Measurements from ENCODE around the gene NHSL2.

NHSL2 gene

GRCh38 chrX:72142794-72143608 lies 232.4 kb downstream of the NHSL2 start:
- H3K27ac ChIP-seq (ENCODE audit: low read length), result no peak overlapping the region
- H3K79me2 ChIP-seq (ENCODE audit: low read length), result no peaks in the 10 kb centered on the region
- H3K4me1 ChIP-seq (ENCODE audit: low read length), result peaks cover 7% of the 10 kb centered on the region
- no peak overlapping the region for H3K9ac ChIP-seq (ENCODE audit: low read length)
- H3K36me3 ChIP-seq (replicated peaks; ENCODE audit: low read depth, low read length), result no peaks in the 10 kb centered on the region
- no peak overlapping the region for H2AFZ ChIP-seq (ENCODE audit: low read depth, low read length)
- H3K27me3 ChIP-seq (ENCODE audit: low read depth, low read length), result no peaks in the 10 kb centered on the region
- no peaks in the 10 kb centered on the region for H4K20me1 ChIP-seq (ENCODE audit: insufficient read depth, low read length)
- no peak overlapping the region for H3K4me3 ChIP-seq (ENCODE audit: low read length)
- H3K9me3 ChIP-seq (ENCODE audit: insufficient read depth, low read length), result no peaks in the 10 kb centered on the region
- TF ChIP-seq EZH2phosphoT487 (IDR thresholded peaks at IDR 0.05; ENCODE audit: low read depth), result no peak
- TF ChIP-seq CTCF (IDR thresholded peaks at IDR 0.05; ENCODE audit: low read depth, low read length), result no peak
- H3K4me2 ChIP-seq (ENCODE audit: low read length), result no peak overlapping the region

GRCh38 chrX:72143609-72143907 lies 232.9 kb downstream of the NHSL2 start:
- no peaks in the 10 kb centered on the region for H3K79me2 ChIP-seq (ENCODE audit: low read length)
- no peaks in the 10 kb centered on the region for H3K27me3 ChIP-seq (ENCODE audit: low read depth, low read length)
- H2AFZ ChIP-seq (ENCODE audit: low read depth, low read length), result no peak overlapping the region
- H3K9me3 ChIP-seq (ENCODE audit: insufficient read depth, low read length), result no peaks in the 10 kb centered on the region
- peaks cover 7% of the 10 kb centered on the region for H3K4me1 ChIP-seq (ENCODE audit: low read length)
- no peak for TF ChIP-seq CTCF (IDR thresholded peaks at IDR 0.05; ENCODE audit: low read depth, low read length)
- TF ChIP-seq EZH2phosphoT487 (IDR thresholded peaks at IDR 0.05; ENCODE audit: low read depth), result no peak
- H4K20me1 ChIP-seq (ENCODE audit: insufficient read depth, low read length), result no peaks in the 10 kb centered on the region
- no peaks in the 10 kb centered on the region for H3K36me3 ChIP-seq (replicated peaks; ENCODE audit: low read depth, low read length)
- no peak overlapping the region for H3K27ac ChIP-seq (ENCODE audit: low read length)
- H3K4me2 ChIP-seq (ENCODE audit: low read length), result no peak overlapping the region
- H3K4me3 ChIP-seq (ENCODE audit: low read length), result no peak overlapping the region
- H3K9ac ChIP-seq (ENCODE audit: low read length), result no peak overlapping the region

- H3K9ac ChIP-seq (ENCODE audit: low read length), result no peak overlapping the region
- H3K36me3 ChIP-seq (replicated peaks; ENCODE audit: low read depth, low read length), result no peaks in the 10 kb centered on the region
- TF ChIP-seq CTCF (IDR thresholded peaks at IDR 0.05; ENCODE audit: low read depth, low read length), result no peak
- H3K4me3 ChIP-seq (ENCODE audit: low read length), result no peak overlapping the region
- H3K27me3 ChIP-seq (ENCODE audit: low read depth, low read length), result no peaks in the 10 kb centered on the region
- no peak overlapping the region for H2AFZ ChIP-seq (ENCODE audit: low read depth, low read length)
- H3K4me2 ChIP-seq (ENCODE audit: low read length), result no peak overlapping the region
- H4K20me1 ChIP-seq (ENCODE audit: insufficient read depth, low read length), result no peaks in the 10 kb centered on the region
- peaks cover 7% of the 10 kb centered on the region for H3K4me1 ChIP-seq (ENCODE audit: low read length)
- H3K79me2 ChIP-seq (ENCODE audit: low read length), result no peaks in the 10 kb centered on the region
- no peaks in the 10 kb centered on the region for H3K9me3 ChIP-seq (ENCODE audit: insufficient read depth, low read length)
- no peak overlapping the region for H3K27ac ChIP-seq (ENCODE audit: low read length)
Observed at GRCh38 chrX:72145181-72145580, 234.5 kb downstream of the NHSL2 start.

- Histone ChIP-seq H2AFZ (ENCODE audit: low read depth, low read length) (no peak overlapping the region), H3K27me3 (ENCODE audit: low read depth, low read length) (no peaks in the 10 kb centered on the region), H3K27ac (ENCODE audit: low read length) (no peak overlapping the region), H3K4me2 (ENCODE audit: low read length) (no peak overlapping the region), H3K4me1 (ENCODE audit: low read length) (peaks cover 5% of the 10 kb centered on the region), H4K20me1 (ENCODE audit: insufficient read depth, low read length) (no peaks in the 10 kb centered on the region), H3K4me3 (ENCODE audit: low read length) (no peak overlapping the region), H3K9ac (ENCODE audit: low read length) (no peak overlapping the region), H3K36me3 (replicated peaks; ENCODE audit: low read depth, low read length) (no peaks in the 10 kb centered on the region), H3K79me2 (ENCODE audit: low read length) (no peaks in the 10 kb centered on the region), H3K9me3 (ENCODE audit: insufficient read depth, low read length) (no peaks in the 10 kb centered on the region)
- TF ChIP-seq EZH2phosphoT487 (IDR thresholded peaks at IDR 0.05; ENCODE audit: low read depth), result no peak
- TF ChIP-seq CTCF (IDR thresholded peaks at IDR 0.05; ENCODE audit: low read depth, low read length), result no peak
Observed at GRCh38 chrX:72146527-72146926, 235.9 kb downstream of the NHSL2 start.
